D721Med (cell line): Measurements from ENCODE around the gene RAB5IF.

ENCODE experiments used
- DNase-seq: peaks from one replicate; pipeline ENCODE4 v3.0.0; 2011; ENCODE audit warnings: low spot score; ENCODE audit not compliant: insufficient read length
- FAIRE-seq: peaks from 2 replicates; lab custom pipeline; 2011; peaks lifted over from hg19 to GRCh38; lab: Jason Lieb, UNC
- CTCF ChIP-seq: IDR thresholded peaks from 2 replicates; pipeline ENCODE4 v1.5.1; 2012; ENCODE audit warnings: mild to moderate bottlenecking, control low read depth; ENCODE audit not compliant: insufficient read depth; ENCODE audit errors: missing control alignments

RAB5IF gene

DNA sequence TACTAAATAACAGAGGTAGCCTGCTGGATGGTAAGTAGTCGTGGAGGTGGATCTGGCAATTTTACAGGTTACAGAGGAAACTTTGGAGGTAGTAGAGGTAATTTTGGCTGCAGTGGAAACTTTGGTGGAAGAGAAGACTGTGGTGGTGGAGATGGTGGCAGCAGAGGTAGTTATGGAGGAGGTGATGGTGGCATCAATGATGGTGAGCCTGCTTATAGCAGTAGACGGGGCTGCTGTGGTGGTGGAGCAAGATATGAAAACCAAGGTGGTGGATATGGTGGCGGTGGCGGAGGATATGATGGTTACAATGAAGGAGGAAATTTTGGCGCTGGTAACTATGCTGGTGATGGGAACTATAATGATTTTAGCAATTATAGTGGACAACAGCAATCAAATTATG lies 15.3 kb downstream of the RAB5IF start:
- DNase-seq, result no peak
- TF ChIP-seq CTCF, result no peak
- no peak for FAIRE-seq

DNA sequence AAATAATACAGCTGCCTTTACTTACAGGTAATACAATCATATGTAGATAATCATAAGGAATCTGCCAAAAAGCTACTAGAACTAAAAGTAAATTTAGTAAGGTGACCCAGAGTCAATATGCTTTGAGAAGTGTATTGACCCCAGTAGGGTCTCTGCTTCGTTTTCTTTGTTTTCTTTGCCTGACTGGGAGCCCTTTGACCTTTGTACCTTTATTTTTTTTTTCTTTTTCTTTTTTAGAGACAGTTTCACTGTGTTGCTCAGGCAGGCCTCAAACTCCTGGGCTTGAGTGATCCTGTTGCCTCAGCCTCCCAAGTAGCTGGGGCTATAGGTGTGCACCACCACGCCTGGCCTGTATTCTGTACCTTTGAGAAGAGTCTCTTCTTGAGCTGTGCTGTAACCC lies 17.9 kb downstream of the RAB5IF start:
- no peak for FAIRE-seq
- DNase-seq, result no peak
- TF ChIP-seq CTCF, result no peak

- TF ChIP-seq CTCF, result no peak
- FAIRE-seq, result no peak
- no peak for DNase-seq
These were observed 18.7 kb downstream of the RAB5IF start for GRCh38 chr20:36624068-36624943.

- TF ChIP-seq CTCF, result no peak
- no peak for DNase-seq
- no peak for FAIRE-seq
These were observed 19.4 kb downstream of the RAB5IF start for GRCh38 chr20:36624944-36625324.

- no peak for TF ChIP-seq CTCF
- FAIRE-seq, result no peak
These were observed 22.5 kb downstream of the RAB5IF start for GRCh38 chr20:36628076-36628475.

GRCh38 chr20:36629719-36630681 lies 24.4 kb downstream of the RAB5IF start:
- DNase-seq (no peak), FAIRE-seq (no peak)
- no peak for TF ChIP-seq CTCF

More at GRCh38 chr20:36628076-36628475, 22.5 kb downstream of the RAB5IF start:
- DNase-seq, result no peak
